Measurements from ENCODE around the gene TCFL5. TPM values are rescaled to one million over a fixed set of nuclear protein-coding genes. Genes with fewer than 3 reads are reported as not detected.

The TCFL5 gene
- total and polyA plus RNA-seq, 10 of the 15 experiments (the other 5 are each of a cell fraction or from before 2014, with no cell fraction given), result 0.48 to 8.1 (median 3.8) TPM

DNA sequence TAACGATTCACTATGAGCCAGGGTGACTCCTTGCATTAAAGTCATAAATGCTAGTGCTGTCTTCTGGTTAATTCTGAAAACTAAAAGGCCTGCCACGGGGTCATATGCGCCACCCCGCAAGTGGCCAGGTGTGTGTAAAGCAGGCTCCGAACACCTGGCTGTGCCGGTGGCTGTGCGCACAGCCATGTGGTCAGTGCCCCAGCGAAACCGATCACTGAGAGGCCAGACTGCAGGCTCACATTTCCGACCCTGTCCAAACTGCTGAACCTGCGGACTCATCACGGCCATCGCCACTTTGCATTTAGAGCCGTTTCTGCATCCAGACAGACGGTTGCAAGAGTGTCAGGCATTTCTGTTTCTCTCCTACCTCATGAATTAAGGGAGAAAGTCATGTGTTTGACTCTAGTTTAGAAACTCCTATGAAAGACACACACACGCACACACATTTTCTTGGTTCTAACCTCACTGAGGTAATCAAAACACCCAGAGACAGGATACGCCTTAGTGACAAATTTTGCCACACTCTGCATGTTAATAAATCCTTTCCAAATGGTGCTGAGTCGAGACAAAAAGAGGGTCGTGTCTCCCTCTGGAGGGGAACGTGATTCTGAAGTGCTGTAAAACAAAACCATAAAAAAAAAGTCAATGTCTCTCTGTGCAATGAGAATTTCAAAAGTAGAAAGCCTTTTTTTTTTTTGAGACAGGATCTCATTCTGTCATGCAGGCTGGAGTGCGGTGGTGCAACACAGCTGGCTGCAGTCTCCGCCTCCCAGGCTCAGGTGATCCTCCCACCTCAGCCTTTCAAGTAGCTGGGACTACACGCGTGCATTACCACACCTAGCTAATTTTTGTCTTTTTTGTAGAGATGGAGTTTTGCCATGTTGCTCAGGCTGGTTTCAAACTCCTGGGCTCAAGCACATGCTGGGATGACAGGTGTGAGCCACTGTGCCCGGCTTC lies 31.0 kb upstream of the TCFL5 start:
- no TSS peak for BruUV-seq (replicated peaks)

More for the DNA sequence above, 31.0 kb upstream of the TCFL5 start:
- H3K27me3 ChIP-seq (replicated peaks in 1 of 2; ENCODE audit: control insufficient read depth in 2 of 2, insufficient read depth in 2 of 2, low read length in 1 of 2), result no peaks in the 10 kb centered on the region
- no peak overlapping the region for H3K9ac ChIP-seq (ENCODE audit: control insufficient read depth, insufficient read depth, low read length)
- TF ChIP-seq ZNF622 (IDR thresholded peaks at IDR 0.05) (no peak), RAD51 (IDR thresholded peaks at IDR 0.05) (no peak), PML (IDR thresholded peaks at IDR 0.05; ENCODE audit: low read length) (no peak), LARP7 (IDR thresholded peaks at IDR 0.05) (no peak), MEF2B (IDR thresholded peaks at IDR 0.05; ENCODE audit: partially characterized antibody, poor library complexity, severe bottlenecking) (no peak), ESRRA (IDR thresholded peaks at IDR 0.05; ENCODE audit: low read length) (no peak), RBBP5 (conservative IDR thresholded peaks at IDR 0.05) (no peak), FOXK2 (IDR thresholded peaks at IDR 0.05) (no peak), USF2 (IDR thresholded peaks at IDR 0.05; ENCODE audit: borderline replicate concordance, low read depth, low read length) (no peak), ATF2 (IDR thresholded peaks at IDR 0.05; ENCODE audit: low read length) (no peak), RAD21 (IDR thresholded peaks at IDR 0.05; ENCODE audit: insufficient read depth, low read depth, low read length) (no peak)
- DNase-seq (ENCODE audit: low read depth, low spot score) (no peak), ATAC-seq (no peak), FAIRE-seq (no peak)
- H3K4me3 ChIP-seq, result no peak overlapping the region
- no peak overlapping the region for H3K27ac ChIP-seq (ENCODE audit: control insufficient read depth, insufficient read depth)
- in situ Hi-C loops (cut with MboI) (no loop called here), intact Hi-C loops (cut with micrococcal nuclease; ENCODE audit: unreplicated experiment) (no loop called here)
- ChIA-PET RAD21 (ENCODE audit: unreplicated experiment) (no interaction called here), POLR2A (interaction anchor here (0.6 kb wide), 1 partner anchor 62 kb away, joined by 4 read pairs; no protein-coding TSS in a partner anchor), SMC1A (ENCODE audit: uncharacterized antibody, unreplicated experiment) (interaction anchor here (0.6 kb wide), 1 partner anchor 1104 kb away, joined by 3 read pairs; no protein-coding TSS in a partner anchor), CTCF (interaction anchor here (1.2 to 1.6 kb wide), 2 partner anchors 54 to 70 kb away, joined by 3 to 7 read pairs; no protein-coding TSS in a partner anchor)
- H3K9me3 ChIP-seq (replicated peaks; ENCODE audit: control insufficient read depth, insufficient read depth, low read length), result no peaks in the 10 kb centered on the region
- H4K20me1 ChIP-seq (ENCODE audit: control insufficient read depth, insufficient read depth), result no peaks in the 10 kb centered on the region
- H3K79me2 ChIP-seq (ENCODE audit: control insufficient read depth, insufficient read depth, low read length), result no peaks in the 10 kb centered on the region
- WGBS (ENCODE audit: insufficient coverage, insufficient replicate concordance, low lambda C conversion rate, missing lambda C conversion rate), result 96% methylated on average over 25 of the region's 25 CpGs
- H3K36me3 ChIP-seq (ENCODE audit: control insufficient read depth in 2 of 2, insufficient read depth in 2 of 2, low read length in 1 of 2), result peaks cover 30 to 41% of the 10 kb centered on the region in 2 experiments
- H2AFZ ChIP-seq (ENCODE audit: control insufficient read depth, low read depth, low read length), result no peak overlapping the region
- H3K4me1 ChIP-seq (ENCODE audit: control insufficient read depth, insufficient read depth, low read length), result no peaks in the 10 kb centered on the region
- no peak overlapping the region for H3K4me2 ChIP-seq (ENCODE audit: control insufficient read depth, insufficient read depth)
